ENCODE data around the gene AQP7. TPM values are rescaled to one million over a fixed set of nuclear protein-coding genes. Genes with fewer than 3 reads are reported as not detected.
"Not testable (repeated sequence)": the region's sequence is repeated elsewhere in the genome, so short reads cannot be mapped to it uniquely, and the experiment has no call there.

Gene AQP7
- total and polyA plus RNA-seq, 4 donors, result 0.33 to 3.1 (median 1.0) TPM

GRCh38 chr9:33364814-33365213, 37.6 kb downstream of the AQP7 start:
- peaks cover 40% of the 10 kb centered on the region for H3K36me3 ChIP-seq (ENCODE audit: control insufficient read depth, insufficient read depth, low read length)
- H3K9me3 ChIP-seq (ENCODE audit: control insufficient read depth, insufficient read depth, low read length); DNase-seq (ENCODE audit: low read depth in 4 of 6, low spot score in 6 of 6); H3K4me1 ChIP-seq (ENCODE audit: control insufficient read depth, insufficient read depth, low read length); H3K27me3 ChIP-seq (ENCODE audit: control insufficient read depth, insufficient read depth, low read length); H3K4me3 ChIP-seq (ENCODE audit: low read depth, low read length); H3K27ac ChIP-seq (ENCODE audit: low read depth, low read length): not testable (repeated sequence)
- 94% methylated on average over 3 of the region's 4 CpGs for WGBS (ENCODE audit: insufficient coverage)

GRCh38 chr9:33364127-33364526, 38.2 kb downstream of the AQP7 start:
- Histone ChIP-seq H3K4me1 (ENCODE audit: control insufficient read depth, insufficient read depth, low read length) (no peaks in the 10 kb centered on the region), H3K36me3 (ENCODE audit: control insufficient read depth, insufficient read depth, low read length) (peaks cover 35% of the 10 kb centered on the region), H3K9me3 (ENCODE audit: control insufficient read depth, insufficient read depth, low read length) (no peaks in the 10 kb centered on the region), H3K27me3 (ENCODE audit: control insufficient read depth, insufficient read depth, low read length) (no peaks in the 10 kb centered on the region), H3K27ac (ENCODE audit: low read depth, low read length) (no peak overlapping the region), H3K4me3 (ENCODE audit: low read depth, low read length) (no peak overlapping the region)
- no peak for DNase-seq (ENCODE audit: low read depth in 4 of 6, low spot score in 6 of 6)
- 85% methylated on average over 1 of the region's 2 CpGs for WGBS (ENCODE audit: insufficient coverage)

- H3K4me3 ChIP-seq (ENCODE audit: low read depth, low read length); H3K4me1 ChIP-seq (ENCODE audit: control insufficient read depth, insufficient read depth, low read length); DNase-seq (ENCODE audit: low read depth in 4 of 6, low spot score in 6 of 6); H3K27me3 ChIP-seq (ENCODE audit: control insufficient read depth, insufficient read depth, low read length); H3K9me3 ChIP-seq (ENCODE audit: control insufficient read depth, insufficient read depth, low read length); H3K27ac ChIP-seq (ENCODE audit: low read depth, low read length): not testable (repeated sequence)
- WGBS (ENCODE audit: insufficient coverage), result no CpG with 5 or more reads among the region's 3 CpGs
- peaks cover 14% of the 10 kb centered on the region for H3K36me3 ChIP-seq (ENCODE audit: control insufficient read depth, insufficient read depth, low read length)
Measured at GRCh38 chr9:33358641-33359040, 43.7 kb downstream of the AQP7 start.

GRCh38 chr9:33355933-33356332, 46.4 kb downstream of the AQP7 start:
- WGBS (ENCODE audit: insufficient coverage), result no CpG with 5 or more reads among the region's 1 CpG
- DNase-seq (ENCODE audit: low read depth in 4 of 6, low spot score in 6 of 6), result no peak
- no peaks in the 10 kb centered on the region for H3K9me3 ChIP-seq (ENCODE audit: control insufficient read depth, insufficient read depth, low read length)
- H3K27me3 ChIP-seq (ENCODE audit: control insufficient read depth, insufficient read depth, low read length), result no peaks in the 10 kb centered on the region
- no peak overlapping the region for H3K4me3 ChIP-seq (ENCODE audit: low read depth, low read length)
- no peak overlapping the region for H3K27ac ChIP-seq (ENCODE audit: low read depth, low read length)
- H3K36me3 ChIP-seq (ENCODE audit: control insufficient read depth, insufficient read depth, low read length), result peaks cover 18% of the 10 kb centered on the region
- H3K4me1 ChIP-seq (ENCODE audit: control insufficient read depth, insufficient read depth, low read length), result no peaks in the 10 kb centered on the region

GRCh38 chr9:33354651-33355211, 47.6 kb downstream of the AQP7 start:
- no peaks in the 10 kb centered on the region for H3K27me3 ChIP-seq (ENCODE audit: control insufficient read depth, insufficient read depth, low read length)
- H3K36me3 ChIP-seq (ENCODE audit: control insufficient read depth, insufficient read depth, low read length), result peaks cover 22% of the 10 kb centered on the region
- no CpG with 5 or more reads among the region's 5 CpGs for WGBS (ENCODE audit: insufficient coverage)
- H3K9me3 ChIP-seq (ENCODE audit: control insufficient read depth, insufficient read depth, low read length), result no peaks in the 10 kb centered on the region
- no peak overlapping the region for H3K4me3 ChIP-seq (ENCODE audit: low read depth, low read length)
- no peak for DNase-seq (ENCODE audit: low read depth in 4 of 6, low spot score in 6 of 6)
- no peak overlapping the region for H3K27ac ChIP-seq (ENCODE audit: low read depth, low read length)
- H3K4me1 ChIP-seq (ENCODE audit: control insufficient read depth, insufficient read depth, low read length), result no peaks in the 10 kb centered on the region

- WGBS (ENCODE audit: insufficient coverage), result 100% methylated on average over 3 of the region's 4 CpGs
Measured at GRCh38 chr9:33351547-33351946, 50.8 kb downstream of the AQP7 start.

GRCh38 chr9:33350310-33350709, 52.1 kb downstream of the AQP7 start:
- DNase-seq (ENCODE audit: low read depth in 4 of 6, low spot score in 6 of 6), result no peak
- no peaks in the 10 kb centered on the region for H3K4me1 ChIP-seq (ENCODE audit: control insufficient read depth, insufficient read depth, low read length)
- H3K27me3 ChIP-seq (ENCODE audit: control insufficient read depth, insufficient read depth, low read length), result no peaks in the 10 kb centered on the region
- H3K27ac ChIP-seq (ENCODE audit: low read depth, low read length), result no peak overlapping the region
- H3K4me3 ChIP-seq (ENCODE audit: low read depth, low read length), result no peak overlapping the region
- no peaks in the 10 kb centered on the region for H3K9me3 ChIP-seq (ENCODE audit: control insufficient read depth, insufficient read depth, low read length)
- WGBS (ENCODE audit: insufficient coverage), result no CpG with 5 or more reads among the region's 2 CpGs
- H3K36me3 ChIP-seq (ENCODE audit: control insufficient read depth, insufficient read depth, low read length), result peaks cover 29% of the 10 kb centered on the region

More at GRCh38 chr9:33351547-33351946, 50.8 kb downstream of the AQP7 start:
- no peaks in the 10 kb centered on the region for H3K4me1 ChIP-seq (ENCODE audit: control insufficient read depth, insufficient read depth, low read length)
- no peak overlapping the region for H3K4me3 ChIP-seq (ENCODE audit: low read depth, low read length)
- no peak overlapping the region for H3K27ac ChIP-seq (ENCODE audit: low read depth, low read length)
- no peak for DNase-seq (ENCODE audit: low read depth in 4 of 6, low spot score in 6 of 6)
- peaks cover 29% of the 10 kb centered on the region for H3K36me3 ChIP-seq (ENCODE audit: control insufficient read depth, insufficient read depth, low read length)
- no peaks in the 10 kb centered on the region for H3K9me3 ChIP-seq (ENCODE audit: control insufficient read depth, insufficient read depth, low read length)
- H3K27me3 ChIP-seq (ENCODE audit: control insufficient read depth, insufficient read depth, low read length), result no peaks in the 10 kb centered on the region

- peaks cover 31% of the 10 kb centered on the region for H3K36me3 ChIP-seq (ENCODE audit: control insufficient read depth, insufficient read depth, low read length)
- no peaks in the 10 kb centered on the region for H3K27me3 ChIP-seq (ENCODE audit: control insufficient read depth, insufficient read depth, low read length)
- WGBS (ENCODE audit: insufficient coverage), result 90% methylated on average over 2 of the region's 2 CpGs
- DNase-seq (ENCODE audit: low read depth in 4 of 6, low spot score in 6 of 6), result no peak
- no peak overlapping the region for H3K4me3 ChIP-seq (ENCODE audit: low read depth, low read length)
- H3K27ac ChIP-seq (ENCODE audit: low read depth, low read length), result no peak overlapping the region
- no peaks in the 10 kb centered on the region for H3K4me1 ChIP-seq (ENCODE audit: control insufficient read depth, insufficient read depth, low read length)
- H3K9me3 ChIP-seq (ENCODE audit: control insufficient read depth, insufficient read depth, low read length), result no peaks in the 10 kb centered on the region
Measured at GRCh38 chr9:33349743-33350142, 52.6 kb downstream of the AQP7 start.

- H3K36me3 ChIP-seq (ENCODE audit: control insufficient read depth, insufficient read depth, low read length), result peaks cover 33% of the 10 kb centered on the region
- H3K27ac ChIP-seq (ENCODE audit: low read depth, low read length), result no peak overlapping the region
- no peaks in the 10 kb centered on the region for H3K4me1 ChIP-seq (ENCODE audit: control insufficient read depth, insufficient read depth, low read length)
- no peak overlapping the region for H3K4me3 ChIP-seq (ENCODE audit: low read depth, low read length)
- DNase-seq (ENCODE audit: low read depth in 4 of 6, low spot score in 6 of 6), result no peak
- no peaks in the 10 kb centered on the region for H3K9me3 ChIP-seq (ENCODE audit: control insufficient read depth, insufficient read depth, low read length)
- 90% methylated on average over 2 of the region's 4 CpGs for WGBS (ENCODE audit: insufficient coverage)
- no peaks in the 10 kb centered on the region for H3K27me3 ChIP-seq (ENCODE audit: control insufficient read depth, insufficient read depth, low read length)
Measured at GRCh38 chr9:33348998-33349397, 53.4 kb downstream of the AQP7 start.

- Histone ChIP-seq H3K4me1 (ENCODE audit: control insufficient read depth, insufficient read depth, low read length) (no peaks in the 10 kb centered on the region), H3K9me3 (ENCODE audit: control insufficient read depth, insufficient read depth, low read length) (no peaks in the 10 kb centered on the region), H3K4me3 (ENCODE audit: low read depth, low read length) (no peak overlapping the region), H3K27me3 (ENCODE audit: control insufficient read depth, insufficient read depth, low read length) (no peaks in the 10 kb centered on the region), H3K27ac (ENCODE audit: low read depth, low read length) (no peak overlapping the region), H3K36me3 (ENCODE audit: control insufficient read depth, insufficient read depth, low read length) (peaks cover 41% of the 10 kb centered on the region)
- 92% methylated on average over 2 of the region's 4 CpGs for WGBS (ENCODE audit: insufficient coverage)
- DNase-seq (ENCODE audit: low read depth in 4 of 6, low spot score in 6 of 6), result no peak
Measured at GRCh38 chr9:33346564-33346963, 55.8 kb downstream of the AQP7 start.

Measured in spinal cord (tissue), 10 donors.